GM21619 (cell line): ENCODE measurements around the gene PPP1R16B.
"Not testable (repeated sequence)": the region's sequence is repeated elsewhere in the genome, so short reads cannot be mapped to it uniquely, and the experiment has no call there.

ENCODE experiments used
- ATAC-seq: cut with Tn5 transposase; IDR thresholded peaks from one replicate; pipeline ENCODE4 v1.9.1; 2021; ENCODE audit not compliant: unreplicated experiment

Gene PPP1R16B

GRCh38 chr20:38930242-38930569 lies 124.7 kb downstream of the PPP1R16B start:
- ATAC-seq, result no peak

GRCh38 chr20:38931984-38932383 lies 126.5 kb downstream of the PPP1R16B start:
- no peak for ATAC-seq

- ATAC-seq, result no peak
Observed at GRCh38 chr20:38932457-38933120, 127.1 kb downstream of the PPP1R16B start.

- no peak for ATAC-seq
Observed at GRCh38 chr20:38934530-38934929, 129.0 kb downstream of the PPP1R16B start.

GRCh38 chr20:38935285-38935684 lies 129.8 kb downstream of the PPP1R16B start:
- ATAC-seq, result no peak

- ATAC-seq, result no peak
Observed at GRCh38 chr20:38935967-38936407, 130.5 kb downstream of the PPP1R16B start.

GRCh38 chr20:38937000-38937399 lies 131.5 kb downstream of the PPP1R16B start:
- ATAC-seq, result no peak

GRCh38 chr20:38937978-38938473 lies 132.5 kb downstream of the PPP1R16B start:
- no peak for ATAC-seq

GRCh38 chr20:38939686-38940085 lies 134.2 kb downstream of the PPP1R16B start:
- ATAC-seq, result no peak

- no peak for ATAC-seq
Observed at GRCh38 chr20:38940644-38941043, 135.1 kb downstream of the PPP1R16B start.

GRCh38 chr20:38941726-38942389 lies 136.4 kb downstream of the PPP1R16B start:
- ATAC-seq, result no peak

GRCh38 chr20:38945012-38945411 lies 139.5 kb downstream of the PPP1R16B start:
- no peak for ATAC-seq

- ATAC-seq, result no peak
Observed at GRCh38 chr20:38946836-38947235, 141.3 kb downstream of the PPP1R16B start.

- no peak for ATAC-seq
Observed at GRCh38 chr20:38947931-38948362, 142.4 kb downstream of the PPP1R16B start.

GRCh38 chr20:38950254-38950653 lies 144.8 kb downstream of the PPP1R16B start:
- no peak for ATAC-seq

GRCh38 chr20:38951611-38952010 lies 146.1 kb downstream of the PPP1R16B start:
- no peak for ATAC-seq

- ATAC-seq, result no peak
Observed at GRCh38 chr20:38952153-38952552, 146.7 kb downstream of the PPP1R16B start.

GRCh38 chr20:38953630-38954340 lies 148.3 kb downstream of the PPP1R16B start:
- no peak for ATAC-seq

- ATAC-seq, result no peak
Observed at GRCh38 chr20:38957235-38957876, 151.9 kb downstream of the PPP1R16B start.

GRCh38 chr20:38957915-38958485 lies 152.5 kb downstream of the PPP1R16B start:
- no peak for ATAC-seq

GRCh38 chr20:38960187-38960687 lies 154.7 kb downstream of the PPP1R16B start:
- ATAC-seq, result not testable (repeated sequence)
